Activated CD8-positive, alpha-beta memory T cell treated with anti-CD3 and anti-CD28 coated beads for 48 hours (primary cell): ENCODE data around the gene PI4KA.

Experiments used
- DNase-seq, 3 experiments: peaks; one replicate each; pipeline ENCODE4 v3.0.0-alpha.2; 2020; ENCODE audit warnings: low read depth in 2 of 3, low spot score in 2 of 3

Gene PI4KA

GRCh38 chr22:20794650-20795413 lies 63.8 kb downstream of the PI4KA start:
- no peak for DNase-seq

- DNase-seq = no peak
These were observed 64.6 kb downstream of the PI4KA start for GRCh38 chr22:20793748-20794649.

GRCh38 chr22:20792966-20793728 lies 65.5 kb downstream of the PI4KA start:
- DNase-seq = no peak

GRCh38 chr22:20792221-20792965 lies 66.2 kb downstream of the PI4KA start:
- no peak for DNase-seq

GRCh38 chr22:20788627-20789344 lies 69.8 kb downstream of the PI4KA start:
- DNase-seq = no peak

GRCh38 chr22:20787746-20788626 lies 70.6 kb downstream of the PI4KA start:
- DNase-seq = no peak

- DNase-seq = no peak
These were observed 71.4 kb downstream of the PI4KA start for GRCh38 chr22:20787223-20787622.

- DNase-seq = no peak
These were observed 72.1 kb downstream of the PI4KA start for GRCh38 chr22:20786536-20786979.

GRCh38 chr22:20786048-20786447 lies 72.6 kb downstream of the PI4KA start:
- DNase-seq = no peak

GRCh38 chr22:20785415-20785814 lies 73.2 kb downstream of the PI4KA start:
- DNase-seq = no peak

GRCh38 chr22:20783844-20784723 lies 74.5 kb downstream of the PI4KA start:
- peak in 1 of 3 experiments; percentile 4 for DNase-seq

- no peak for DNase-seq
These were observed 75.3 kb downstream of the PI4KA start for GRCh38 chr22:20783300-20783673.

- no peak for DNase-seq
These were observed 75.9 kb downstream of the PI4KA start for GRCh38 chr22:20782596-20783299.

GRCh38 chr22:20782083-20782482 lies 76.5 kb downstream of the PI4KA start:
- DNase-seq = no peak

GRCh38 chr22:20781272-20781990 lies 77.2 kb downstream of the PI4KA start:
- DNase-seq = peak in 1 of 3 experiments; percentile 26

GRCh38 chr22:20779818-20780158 lies 78.8 kb downstream of the PI4KA start:
- no peak for DNase-seq
